Kidney (tissue), 14 donors: ENCODE results near the gene AEBP2. TPM values are rescaled to one million over a fixed set of nuclear protein-coding genes. Genes with fewer than 3 reads are reported as not detected.
A peak's percentile ranks its signal among the peaks of the same experiment; 100 is the strongest.

Source experiments
- DNase-seq, 5 donors: peaks; one replicate each; pipeline ENCODE4 v3.0.0-alpha.2; 2013 to 2020
- FAIRE-seq: peaks from 2 replicates; lab custom pipeline; 2012; peaks lifted over from hg19 to GRCh38; lab: Jason Lieb, UNC
- H3K27ac ChIP-seq, 2 donors: one replicate each; pipeline ENCODE4 v1.7.0; 2013; ENCODE audit warnings: low read depth in 2 of 2, low read length in 2 of 2, inconsistent platforms in 1 of 2
- H3K27me3 ChIP-seq: one replicate; pipeline ENCODE4 v1.7.1; 2013; ENCODE audit warnings: low read length, inconsistent platforms; ENCODE audit not compliant: control insufficient read depth, insufficient read depth
- H3K36me3 ChIP-seq, 3 donors: one replicate each; pipeline versions ENCODE4 v1.7.0 to v1.7.1; 2013; ENCODE audit warnings: low read length in 3 of 3, control low read depth in 1 of 3, inconsistent platforms in 1 of 3; ENCODE audit not compliant: insufficient read depth in 3 of 3, control insufficient read depth in 2 of 3
- H3K4me1 ChIP-seq, 3 donors: one replicate each; pipeline versions ENCODE4 v1.7.0 to v1.7.1; 2013; ENCODE audit warnings: low read length in 3 of 3, inconsistent platforms in 1 of 3, low read depth in 1 of 3; ENCODE audit not compliant: control insufficient read depth in 2 of 3, insufficient read depth in 2 of 3
- H3K4me3 ChIP-seq, 3 donors: one replicate each; pipeline versions ENCODE4 v1.7.0 to v1.8.1; 2013; ENCODE audit warnings: low read length in 3 of 3, control low read depth in 1 of 3, inconsistent platforms in 1 of 3
- H3K9ac ChIP-seq, 3 donors: one replicate each; pipeline versions ENCODE4 v1.7.0 to v1.7.1; 2013; ENCODE audit warnings: low read length in 3 of 3, control low read depth in 1 of 3, inconsistent platforms in 1 of 3
- H3K9me3 ChIP-seq, 3 donors: one replicate each; pipeline versions ENCODE4 v1.7.0 to v1.7.1; 2013; ENCODE audit warnings: low read length in 3 of 3, control low read depth in 1 of 3, inconsistent platforms in 1 of 3; ENCODE audit not compliant: control insufficient read depth in 2 of 3, insufficient read depth in 1 of 3
- CTCF ChIP-seq: IDR thresholded peaks from 3 replicates; pipeline ENCODE4 v1.5.1; 2012; ENCODE audit warnings: mild to moderate bottlenecking, moderate library complexity, borderline replicate concordance; ENCODE audit not compliant: insufficient read depth; ENCODE audit errors: extremely low read depth
- intact Hi-C: fragments of 100-400 bp; cut with DNase I; formaldehyde crosslinking; loops from one replicate; pipeline ENCODE4 v1.11.1; 2022
- polyA plus RNA-seq: library from polyadenylated mRNA; stranded (reverse); fragments of 350-450 nt; fragmentation: Illumina TruSeq; extraction: RNeasy Lipid Tissue Mini Kit (QIAGEN cat#74804); gene quantifications from one replicate; pipeline ENCODE4 v1.2.3, GENCODE V29; 2014; ENCODE audit warnings: low read depth, low replicate concordance; ENCODE audit not compliant: insufficient read depth
- total RNA-seq: library from RNA; stranded (reverse); fragmentation: NEBNext Ultra II Directional; extraction: Animal tissue kit (Norgen Biotek cat#: 25700); gene quantifications from one replicate; pipeline ENCODE4 v1.2.1, GENCODE V29; 2021
- donor health status: control.
- donor health status: control.
- donor health status: control.
- donor health status: control.
- donor health status: control.
- donor health status: DM: yes; HTN: yes; CAD: no.
- donor health status: Normal renal cell carcinoma (clear cell type).

Gene AEBP2
- total and polyA plus RNA-seq, 2 donors from 2014 or later, result 12.0 to 46.4 TPM

GRCh38 chr12:19515179-19515578 lies 75.9 kb downstream of the AEBP2 start:
- no peak for FAIRE-seq
- DNase-seq, result no peak
- Histone ChIP-seq H3K27ac (no peak overlapping the region), H3K9me3 (no peaks in the 10 kb centered on the region), H3K27me3 (no peaks in the 10 kb centered on the region), H3K4me3 (no peak overlapping the region), H3K36me3 (peaks cover 0 to 3% (median 0%) of the 10 kb centered on the region in 3 donors), H3K4me1 (no peaks in the 10 kb centered on the region), H3K9ac (no peak overlapping the region)
- no peak for TF ChIP-seq CTCF
- intact Hi-C loops, result no loop called here

- intact Hi-C loops, result no loop called here
- no peak overlapping the region for H3K27ac ChIP-seq
- no peaks in the 10 kb centered on the region for H3K9me3 ChIP-seq
- H3K4me3 ChIP-seq, result no peak overlapping the region
- no peak for TF ChIP-seq CTCF
- DNase-seq (peak in 1 of 5 donors; percentile 18), FAIRE-seq (no peak)
- H3K36me3 ChIP-seq, result peaks cover 0 to 3% (median 0%) of the 10 kb centered on the region in 3 donors
- no peaks in the 10 kb centered on the region for H3K27me3 ChIP-seq
- peaks cover 0 to 5% (median 3%) of the 10 kb centered on the region in 3 donors for H3K4me1 ChIP-seq
- H3K9ac ChIP-seq, result no peak overlapping the region
These were observed 78.3 kb downstream of the AEBP2 start for GRCh38 chr12:19517583-19517982.

- FAIRE-seq (no peak), DNase-seq (no peak)
- TF ChIP-seq CTCF, result no peak
These were observed 78.9 kb downstream of the AEBP2 start for GRCh38 chr12:19518209-19518608.

More at GRCh38 chr12:19518209-19518608, 78.9 kb downstream of the AEBP2 start:
- peaks cover 0 to 5% (median 3%) of the 10 kb centered on the region in 3 donors for H3K4me1 ChIP-seq
- no peaks in the 10 kb centered on the region for H3K9me3 ChIP-seq
- peaks cover 0 to 3% (median 0%) of the 10 kb centered on the region in 3 donors for H3K36me3 ChIP-seq
- H3K27ac ChIP-seq, result no peak overlapping the region
- H3K9ac ChIP-seq, result no peak overlapping the region
- no peaks in the 10 kb centered on the region for H3K27me3 ChIP-seq
- intact Hi-C loops, result no loop called here
- H3K4me3 ChIP-seq, result no peak overlapping the region
